Fibroblast of upper back skin (primary cell): Measurements from ENCODE around the gene PCARE.

Source experiments
- DNase-seq: peaks from one replicate; pipeline ENCODE4 v3.0.0-alpha.2; 2013

The PCARE gene

DNA sequence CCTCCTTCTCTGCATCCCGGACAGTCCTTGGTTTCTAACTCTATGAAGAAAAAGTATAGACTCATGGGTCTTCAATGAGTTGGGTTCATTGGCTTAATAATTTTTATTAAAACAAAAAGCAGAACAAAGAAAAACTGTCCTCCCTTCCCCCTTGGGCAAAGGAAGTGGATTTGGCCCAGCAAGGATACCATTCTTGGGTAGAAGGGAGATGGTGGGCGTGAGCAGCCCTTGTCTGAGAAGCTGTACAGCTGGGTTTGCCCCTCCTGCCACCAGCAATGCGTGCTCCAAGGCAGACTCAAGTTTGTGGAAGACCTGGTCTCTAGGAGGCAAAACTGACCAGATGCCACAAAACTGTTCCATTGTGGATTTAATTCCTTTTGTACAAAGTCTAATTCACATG is 12.7 kb downstream of the PCARE start:
- DNase-seq: no peak

DNA sequence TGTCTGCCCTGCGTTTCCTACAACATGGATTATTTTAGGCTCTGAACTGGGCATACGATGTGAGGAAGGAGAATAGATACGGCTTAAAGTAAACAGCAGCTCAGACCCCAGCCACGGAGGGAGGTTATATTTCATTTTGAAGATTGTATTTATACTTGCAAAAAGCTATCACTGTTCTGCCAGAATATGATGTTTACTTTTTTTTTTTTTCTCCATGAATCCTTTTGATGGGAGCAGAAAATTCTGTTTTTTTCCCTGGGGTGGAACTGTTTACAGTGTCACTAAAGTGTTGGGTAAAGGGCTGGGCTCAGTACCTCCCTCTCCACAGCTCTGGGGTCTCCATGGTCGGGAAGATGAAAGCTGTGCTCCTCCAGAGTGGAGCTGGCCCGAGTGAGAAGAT is 13.1 kb downstream of the PCARE start:
- no peak for DNase-seq

DNA sequence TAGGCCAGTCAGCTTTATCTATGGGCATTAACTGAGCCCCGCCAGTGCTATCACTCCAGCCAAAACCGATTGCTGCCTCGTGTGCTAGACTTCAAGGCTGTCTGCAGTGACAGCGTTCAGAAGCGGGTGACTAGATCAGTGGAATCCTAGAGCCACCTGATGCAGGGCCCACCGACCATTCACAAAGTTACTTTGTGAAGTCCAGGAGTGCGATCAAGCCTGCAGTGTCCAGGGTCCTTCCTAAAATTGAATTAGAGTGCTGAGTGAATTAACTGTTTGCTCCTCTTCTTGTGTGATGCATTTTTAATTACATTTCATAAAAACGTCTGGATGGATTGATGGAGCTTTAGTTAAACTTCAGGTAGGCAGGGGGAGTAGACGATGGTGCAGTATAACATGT is 13.9 kb downstream of the PCARE start:
- no peak for DNase-seq

DNA sequence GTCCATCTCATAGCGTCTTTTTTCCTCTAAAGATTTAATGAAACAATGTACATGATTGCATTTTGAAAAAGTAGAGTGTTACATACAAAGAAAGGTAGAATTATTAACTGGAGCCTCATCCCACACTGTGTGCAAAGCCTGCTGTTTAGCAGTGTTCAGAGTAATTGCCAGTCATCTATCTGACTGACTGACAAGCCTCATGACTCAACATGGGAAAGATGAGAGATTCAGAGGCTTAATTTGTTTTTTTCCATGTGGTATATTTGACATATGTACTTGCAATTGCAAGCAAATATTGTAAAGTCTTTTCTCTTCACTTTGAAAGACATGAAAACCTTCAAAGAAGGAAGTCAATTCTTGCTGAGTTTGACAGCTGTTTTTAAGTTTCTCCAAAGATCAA is 14.7 kb downstream of the PCARE start:
- DNase-seq: no peak

DNA sequence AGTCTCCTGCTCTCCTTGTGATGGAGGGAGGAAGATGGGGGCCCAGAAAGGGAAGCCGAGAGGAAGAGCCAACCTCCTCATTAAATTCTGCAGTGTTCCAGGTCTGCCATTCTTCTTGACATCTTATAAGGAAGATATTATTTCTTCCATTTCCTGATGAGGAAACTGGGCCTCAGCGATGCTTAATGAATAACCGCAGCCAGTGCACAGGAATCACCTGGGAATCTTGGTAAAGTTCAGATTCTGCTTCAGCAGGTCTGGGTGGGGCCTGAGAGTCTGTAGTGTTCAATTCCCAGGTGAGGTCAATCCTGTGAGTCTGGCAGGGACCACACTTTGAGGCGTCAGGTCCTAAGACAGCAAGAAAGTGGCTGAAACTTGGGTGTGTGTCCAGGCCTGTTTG is 17.3 kb downstream of the PCARE start:
- no peak for DNase-seq

DNA sequence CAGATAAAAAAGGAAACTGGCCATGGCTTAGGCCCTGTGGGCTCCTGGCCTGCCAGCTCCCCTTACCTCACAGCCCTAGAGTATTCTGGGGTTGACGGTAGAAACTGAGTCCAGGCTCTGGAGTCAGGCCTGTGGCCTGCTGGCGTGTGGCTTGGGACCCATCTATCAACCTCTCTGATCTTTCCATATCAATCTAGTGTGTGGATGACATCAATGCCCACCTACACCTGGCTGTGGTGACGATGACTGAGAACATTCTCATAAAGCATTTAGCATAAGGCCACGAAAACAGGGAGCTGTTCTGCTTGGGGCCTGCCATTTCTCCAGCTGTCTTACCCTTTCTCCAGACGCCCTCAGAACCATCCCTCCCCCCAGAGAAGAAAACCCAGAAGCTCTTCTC is 17.9 kb downstream of the PCARE start:
- DNase-seq: no peak

DNA sequence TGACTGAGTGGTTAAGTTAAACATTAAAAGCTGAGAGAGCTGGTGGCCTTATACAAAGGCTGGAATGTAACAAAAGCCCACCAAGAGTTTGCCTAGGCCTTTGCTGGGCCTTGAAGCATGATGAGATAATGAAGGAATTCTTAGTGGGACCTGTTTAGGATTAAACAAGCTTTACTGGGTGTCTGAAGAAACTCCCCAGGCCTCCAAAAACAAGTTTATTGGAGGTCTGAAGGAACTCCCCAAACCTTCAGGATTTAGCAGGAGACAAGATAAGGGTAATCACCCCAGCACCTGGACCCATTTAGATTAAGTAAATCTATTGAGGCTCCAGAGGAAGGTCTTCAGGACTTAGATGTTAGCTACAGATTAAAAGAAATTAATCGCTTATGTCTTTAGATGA is 18.7 kb downstream of the PCARE start:
- no peak for DNase-seq

DNA sequence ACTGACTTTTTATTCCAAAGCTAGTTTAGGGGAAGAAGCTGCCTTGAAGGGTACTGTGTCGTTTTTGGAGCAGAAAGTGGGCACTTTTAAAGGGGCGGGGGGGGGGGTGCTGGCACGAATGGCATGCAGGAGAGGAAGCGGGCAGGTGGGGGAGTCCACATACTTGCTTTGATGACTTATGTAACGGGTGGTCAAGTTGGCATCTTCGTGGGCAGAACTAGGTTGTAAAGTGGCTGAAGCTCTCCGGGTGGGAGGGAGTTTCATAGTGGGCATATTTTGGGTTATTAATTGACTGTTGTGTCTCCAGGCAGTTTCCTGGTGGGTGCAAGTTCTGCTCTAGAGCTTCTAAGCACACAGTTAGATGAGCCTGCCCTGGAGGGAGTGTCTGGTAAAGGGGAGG is 19.9 kb downstream of the PCARE start:
- no peak for DNase-seq

DNA sequence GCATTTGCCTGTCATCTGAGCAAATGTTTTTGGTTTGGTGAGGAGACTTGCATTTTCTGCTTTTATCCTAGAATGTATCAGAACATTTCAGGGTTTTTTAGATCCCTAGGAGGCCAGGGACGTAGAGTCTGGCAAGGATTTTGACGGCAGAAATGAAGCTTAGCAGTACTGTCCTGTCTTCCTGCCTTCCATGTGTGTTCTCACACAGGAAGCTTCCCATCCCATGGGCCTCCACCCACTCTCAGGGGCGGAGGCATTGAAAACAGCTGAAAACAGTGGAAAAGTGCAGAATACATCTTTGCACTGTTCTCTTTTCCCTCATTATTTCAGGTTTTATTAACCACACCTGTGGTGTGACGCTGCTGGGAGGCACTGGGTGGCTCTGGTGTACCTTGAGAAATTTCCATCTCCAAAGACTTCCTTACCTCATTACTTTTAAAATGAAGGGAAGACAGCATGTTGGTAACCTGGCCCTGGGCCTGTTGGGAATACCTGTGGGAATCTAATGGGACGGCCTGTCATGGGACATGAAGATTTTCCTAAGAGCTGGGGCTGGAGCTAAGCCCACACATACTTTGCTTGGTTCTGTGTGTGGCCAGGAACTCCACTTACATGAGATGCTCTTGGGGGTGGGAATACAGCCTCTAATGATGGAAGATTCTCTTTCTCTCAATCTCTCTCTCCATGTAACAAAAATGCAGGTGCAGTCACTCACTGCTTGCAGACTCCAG is 20.5 kb downstream of the PCARE start:
- DNase-seq: no peak

DNA sequence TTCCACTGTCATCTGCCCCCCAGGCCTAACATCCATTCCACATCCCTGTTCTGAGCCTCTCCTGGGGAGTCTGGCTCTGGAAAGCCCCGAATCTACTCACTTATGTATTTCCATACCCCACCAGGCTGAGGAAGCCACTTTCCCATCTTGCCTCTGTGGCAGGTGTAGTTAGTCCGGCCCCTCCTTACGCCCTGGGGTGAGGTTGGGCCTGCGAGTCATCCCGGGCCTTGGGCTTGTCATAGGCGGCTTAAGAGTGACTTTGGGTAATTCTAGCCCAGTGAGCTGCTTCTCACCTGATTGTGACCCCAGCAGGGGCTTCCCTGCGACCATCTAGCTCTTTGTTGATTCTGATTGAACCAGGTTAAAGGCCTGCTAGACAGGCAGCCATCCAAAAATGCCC is 21.1 kb downstream of the PCARE start:
- no peak for DNase-seq

DNA sequence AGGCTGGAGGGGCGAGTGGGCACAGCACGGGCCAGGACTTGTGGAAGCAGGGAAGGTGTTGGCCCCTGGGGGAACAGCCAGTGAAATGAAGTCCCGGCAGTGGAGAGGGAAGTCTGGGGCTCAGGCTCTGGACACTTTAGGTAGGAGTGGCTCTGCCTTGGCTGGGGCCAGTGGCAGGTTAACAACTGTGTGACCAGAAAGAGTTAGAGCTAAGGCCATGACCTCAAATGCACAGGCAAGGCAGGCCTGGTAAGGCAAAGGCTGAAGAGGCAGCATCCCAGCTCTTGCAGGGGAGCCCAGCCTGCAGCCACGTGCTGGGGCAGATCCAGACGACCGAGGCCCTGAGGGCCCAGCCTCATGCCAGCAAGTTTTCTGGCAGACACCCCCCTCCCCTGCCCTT is 21.5 kb downstream of the PCARE start:
- no peak for DNase-seq

DNA sequence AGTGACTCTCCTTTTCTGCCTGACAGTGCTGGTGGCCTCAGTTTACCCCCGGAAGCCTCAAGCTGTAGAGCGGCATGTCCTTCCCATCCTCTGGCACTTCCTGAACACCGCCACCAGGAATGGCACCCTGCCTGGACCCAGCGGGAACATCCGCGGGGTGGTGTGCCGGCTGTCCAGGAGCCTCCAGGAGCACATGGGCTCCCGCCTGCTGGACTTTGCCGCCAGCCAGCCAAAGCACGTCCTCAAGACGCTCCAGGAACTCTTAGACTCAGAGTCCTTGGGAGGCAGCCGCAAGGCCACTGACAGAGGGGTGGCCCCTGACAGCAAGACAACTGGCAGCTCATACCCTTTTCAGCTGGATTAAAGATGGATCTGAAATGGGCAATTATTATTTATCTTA is 22.6 kb downstream of the PCARE start:
- no peak for DNase-seq

DNA sequence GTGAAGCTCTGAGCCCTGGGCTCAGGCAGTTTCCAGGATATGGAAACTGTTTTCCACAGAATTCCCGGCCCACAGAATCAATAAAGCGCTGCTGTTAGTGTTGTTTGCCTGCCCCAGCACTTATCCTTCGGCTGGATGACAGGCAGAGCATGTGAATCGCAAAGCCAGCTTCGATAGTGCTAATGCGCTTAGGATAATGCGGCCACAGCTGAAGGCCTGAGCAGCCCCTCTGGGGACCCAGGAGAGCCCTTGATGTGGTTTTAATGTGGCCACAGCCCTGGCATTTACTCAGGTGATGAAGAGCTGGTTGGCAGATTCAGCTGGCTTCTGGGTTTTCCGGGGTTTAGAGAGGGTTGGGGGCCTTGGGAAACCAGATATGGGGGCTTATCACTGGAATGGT is 23.7 kb downstream of the PCARE start:
- no peak for DNase-seq

DNA sequence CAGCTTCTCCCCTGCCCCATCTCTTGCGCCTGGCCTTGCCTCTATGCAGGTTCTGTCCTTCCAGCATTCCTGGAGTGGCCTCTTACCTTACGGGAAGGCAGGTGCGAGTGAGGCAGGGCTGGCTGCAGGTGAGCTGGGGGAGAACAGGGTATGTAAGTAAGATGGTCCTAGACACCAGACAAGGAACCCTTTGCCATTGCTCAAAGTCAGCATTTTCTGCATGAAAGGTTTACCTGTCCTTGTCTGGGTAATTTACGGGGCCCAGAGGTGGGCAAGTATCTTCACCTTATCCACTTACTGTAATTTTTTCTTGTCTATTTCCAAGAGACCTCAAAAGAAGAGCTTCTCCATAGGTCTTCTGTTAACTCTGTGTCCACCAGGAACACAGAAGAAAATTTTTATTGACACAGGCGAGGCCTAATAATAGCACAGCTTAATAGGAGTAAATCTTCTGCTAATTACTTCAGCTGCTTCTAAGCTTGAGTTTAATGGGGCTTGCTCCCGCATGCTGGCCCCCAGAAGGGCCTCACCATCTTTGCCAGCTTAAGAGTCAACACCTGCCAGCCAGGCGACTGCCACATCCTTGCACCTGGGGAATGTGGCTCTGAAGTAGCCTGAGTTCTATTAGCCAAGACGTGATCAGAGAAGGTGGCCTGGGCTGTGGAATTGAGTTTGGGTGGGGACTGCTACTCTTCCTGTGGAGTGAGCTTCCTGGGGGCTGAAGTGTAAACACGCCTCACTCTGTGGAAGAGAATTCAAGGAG is 27.1 kb downstream of the PCARE start:
- DNase-seq: no peak

DNA sequence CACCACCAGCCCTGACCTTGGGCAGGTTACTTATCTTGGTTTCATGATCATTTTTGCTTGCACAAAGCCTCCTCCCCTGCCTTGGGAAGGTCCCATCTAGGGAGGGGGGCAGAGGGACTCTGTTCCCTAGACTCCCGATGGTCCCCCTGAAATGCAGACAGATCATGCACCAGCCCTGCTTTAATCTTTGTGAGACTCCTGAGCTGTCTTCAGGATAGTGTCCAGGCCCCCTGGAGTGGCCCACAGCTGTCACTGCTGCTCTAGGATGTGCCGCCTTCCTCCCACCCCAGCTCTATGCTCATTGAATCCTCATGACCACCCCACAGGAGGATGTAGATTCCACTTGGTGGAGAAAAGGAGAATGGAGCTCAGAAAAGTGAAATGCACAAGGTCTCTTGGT is 28.0 kb downstream of the PCARE start:
- no peak for DNase-seq

DNA sequence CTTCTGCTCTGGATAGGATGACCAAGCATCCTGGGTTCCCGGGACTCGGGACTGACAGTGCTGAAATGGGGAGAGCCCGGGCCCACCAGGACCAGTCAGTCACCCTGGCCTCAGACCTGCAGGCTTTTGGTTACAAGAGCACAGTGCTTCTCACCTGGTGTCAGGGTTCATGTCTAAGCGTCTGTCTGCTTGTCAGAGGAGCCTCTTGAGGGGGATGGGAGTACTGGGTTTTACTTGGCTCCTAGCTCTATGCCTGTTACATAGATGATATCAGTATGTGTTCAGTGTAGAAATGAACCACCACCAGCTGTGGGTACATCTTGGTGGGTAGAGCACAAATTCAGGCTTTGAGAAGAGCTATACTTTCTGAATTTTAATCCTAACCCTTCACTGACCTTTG is 29.9 kb downstream of the PCARE start:
- DNase-seq: no peak

DNA sequence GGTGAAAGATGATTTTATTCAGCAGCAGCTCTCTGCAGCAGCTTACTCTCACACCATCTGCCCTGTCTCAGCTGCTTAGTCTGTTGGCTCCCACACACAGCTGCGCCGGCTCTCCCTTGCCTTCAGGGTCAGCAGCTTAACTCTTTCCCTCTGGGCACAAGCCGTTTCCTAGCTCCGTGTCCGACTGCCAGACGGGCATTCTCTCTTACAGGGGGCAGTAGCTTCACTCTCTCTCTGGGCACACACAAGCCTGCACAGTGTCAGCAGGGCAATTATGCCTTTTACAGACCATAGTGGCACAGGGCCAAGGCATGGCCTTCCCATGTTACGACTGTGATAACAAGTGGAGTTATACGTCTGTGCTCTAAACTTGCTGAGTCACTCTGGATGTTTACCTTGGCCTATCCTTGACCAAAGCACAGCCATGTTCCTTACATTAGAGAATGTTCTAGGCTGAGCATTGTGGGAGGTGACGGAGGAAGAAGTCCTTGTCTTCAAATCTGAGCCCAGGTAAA is 31.7 kb downstream of the PCARE start:
- DNase-seq: peak; percentile 32

DNA sequence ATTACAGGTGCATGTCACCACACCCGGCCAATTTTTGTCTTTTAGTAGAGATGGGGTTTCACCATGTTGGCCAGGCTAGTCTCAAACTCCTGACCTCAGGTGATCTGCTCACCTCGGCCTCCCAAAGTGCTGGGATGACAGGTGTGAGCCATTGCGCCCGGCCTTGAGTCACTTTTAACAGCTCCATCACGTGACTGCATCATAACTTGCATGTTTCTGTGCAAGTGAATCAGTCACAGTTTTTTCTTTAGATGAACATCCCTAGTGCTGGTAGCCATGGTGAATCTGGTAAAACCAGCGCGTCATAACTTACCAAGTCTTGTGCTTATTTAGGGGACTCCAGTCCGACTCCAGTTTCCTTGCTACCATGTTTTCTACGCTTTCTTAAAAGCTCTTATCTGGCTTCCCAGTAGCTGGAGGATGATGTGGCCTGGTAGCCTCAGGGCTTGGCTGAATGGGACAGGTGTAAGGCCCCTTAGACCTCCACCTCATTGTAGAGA is 33.1 kb downstream of the PCARE start:
- DNase-seq: no peak

DNA sequence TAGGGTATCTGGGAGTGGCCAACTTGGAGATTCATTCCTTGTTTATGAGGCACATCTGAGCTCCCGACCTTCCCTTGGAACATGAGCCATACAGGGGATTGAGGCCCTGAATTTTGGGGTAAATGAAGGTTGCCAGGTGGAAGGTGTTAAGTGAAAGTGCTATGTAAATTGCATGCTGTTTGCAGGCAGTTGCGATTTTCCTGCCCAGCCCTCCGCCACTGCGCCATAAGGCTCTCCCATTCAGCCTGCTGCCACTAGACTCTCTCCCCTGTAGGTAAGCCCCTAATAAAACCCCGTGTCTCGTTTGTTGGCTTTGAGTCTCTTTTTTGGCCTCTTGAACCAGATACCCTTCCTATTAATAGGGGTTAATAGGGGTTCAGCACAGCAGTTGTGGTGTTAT is 33.8 kb downstream of the PCARE start:
- DNase-seq: no peak

DNA sequence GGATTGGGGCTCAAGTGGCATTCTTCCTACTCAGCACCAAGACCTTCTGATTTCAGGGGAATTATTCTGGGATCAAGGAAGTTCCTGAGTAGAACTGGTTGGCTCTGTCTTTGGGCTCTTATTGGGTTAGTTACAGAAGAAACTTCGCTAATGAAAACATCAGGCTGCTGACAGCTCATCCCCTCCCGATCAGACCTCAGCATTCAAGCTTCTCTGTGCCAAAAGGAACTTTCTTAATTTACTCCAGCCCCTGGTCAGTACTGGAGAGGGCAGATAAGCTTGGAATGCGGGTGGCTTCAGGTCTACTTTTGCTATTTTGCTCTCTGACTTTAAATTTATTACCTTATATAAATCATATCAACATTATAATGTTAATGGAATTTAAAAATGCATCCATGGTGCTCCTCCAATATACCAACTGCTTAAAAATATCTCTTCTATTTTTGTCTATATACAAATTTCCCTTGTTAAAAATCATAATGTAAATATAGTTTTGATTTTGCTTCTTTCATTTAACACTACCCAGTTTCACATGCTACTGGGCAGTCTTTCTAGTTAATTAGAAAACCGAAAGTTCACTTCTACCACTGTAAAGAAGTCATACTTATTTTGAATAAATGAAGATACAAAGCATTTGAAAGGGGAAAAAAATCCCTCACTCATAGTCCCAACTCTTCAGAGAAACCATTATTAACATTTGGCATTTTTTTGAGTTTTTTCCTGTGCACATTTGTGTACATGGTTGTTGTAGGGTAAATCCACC is 34.4 kb downstream of the PCARE start:
- DNase-seq: no peak

DNA sequence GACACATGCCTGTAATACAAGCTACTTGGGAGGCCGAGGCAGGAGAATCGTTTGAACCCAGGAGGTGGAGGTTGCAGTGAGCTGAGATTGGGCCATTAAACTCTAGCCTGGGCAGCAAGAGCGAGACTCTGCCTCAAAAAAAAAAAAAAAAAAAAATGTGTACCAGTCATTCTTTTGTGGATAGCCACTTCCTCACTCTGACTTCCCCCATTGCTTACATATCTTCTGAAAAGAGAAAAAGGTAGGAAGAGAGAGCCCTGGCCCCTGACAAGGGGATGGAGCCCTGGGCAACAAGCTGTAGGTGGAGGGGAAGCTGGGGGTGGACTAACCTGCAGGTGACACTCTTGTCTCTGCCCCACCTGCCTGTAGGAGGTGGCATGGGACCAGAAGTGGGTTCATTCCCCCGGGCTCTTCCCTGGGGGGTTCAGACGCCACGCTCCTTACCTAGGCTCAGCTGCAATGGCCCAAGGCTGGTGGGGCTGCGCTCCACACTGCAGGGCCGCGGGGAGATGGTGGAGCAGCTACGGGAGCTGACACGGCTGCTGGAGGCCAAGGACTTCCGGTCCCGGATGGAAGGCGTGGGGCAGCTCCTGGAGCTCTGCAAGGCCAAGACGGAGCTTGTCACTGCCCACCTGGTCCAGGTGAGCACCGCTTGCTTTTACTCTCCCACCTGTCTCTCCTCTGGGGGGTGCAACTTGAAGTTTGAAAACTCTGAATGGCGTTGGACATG is 39.1 kb downstream of the PCARE start:
- DNase-seq: no peak

DNA sequence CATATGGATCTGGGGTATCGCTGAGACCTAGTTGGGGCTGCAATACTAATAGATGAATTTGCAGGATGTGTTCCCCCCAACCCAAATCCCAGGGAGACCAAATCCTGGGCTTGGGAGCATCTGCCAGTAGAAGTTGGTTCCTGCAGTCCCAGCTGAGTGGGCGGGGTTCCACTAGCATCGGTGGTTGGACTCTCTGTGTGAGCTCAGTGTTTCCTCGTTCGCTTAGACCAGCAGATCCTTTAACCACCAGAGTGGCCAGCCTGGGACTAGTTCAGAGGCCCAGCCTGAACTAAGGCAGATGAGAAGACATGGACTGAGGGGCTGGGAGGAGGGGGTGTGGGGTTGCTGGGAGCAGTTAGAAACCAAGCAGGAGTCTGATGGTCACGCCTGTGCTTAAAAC is 40.7 kb downstream of the PCARE start:
- DNase-seq: no peak

DNA sequence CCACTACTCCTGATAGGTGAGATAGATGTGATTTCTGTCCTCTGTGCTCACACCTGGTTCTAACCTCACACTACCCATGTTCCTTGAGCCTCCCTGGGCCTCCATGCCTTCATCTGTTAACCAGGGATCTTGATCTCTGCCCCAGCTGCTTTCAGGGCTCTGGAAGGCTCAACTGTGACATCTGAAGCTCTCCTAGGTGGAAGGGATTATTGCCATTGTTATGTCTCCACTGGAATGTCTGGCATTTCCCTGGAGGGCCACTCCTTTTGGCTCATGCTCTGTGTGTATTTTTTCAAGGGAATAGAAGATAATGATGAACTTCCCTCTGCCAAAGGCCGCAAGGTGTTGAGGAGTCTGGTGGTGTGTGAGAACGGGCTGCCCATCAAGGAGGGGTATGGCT is 41.2 kb downstream of the PCARE start:
- peak; percentile 50 for DNase-seq
